ENCODE measurements around the gene EML4. TPM values are rescaled to one million over a fixed set of nuclear protein-coding genes. Genes with fewer than 3 reads are reported as not detected.
"Not testable (repeated sequence)": the region's sequence is repeated elsewhere in the genome, so short reads cannot be mapped to it uniquely, and the experiment has no call there.

EML4 gene
- total RNA-seq, 1 donor from 2014 or later: 32.9 TPM

GRCh38 chr2:42267530-42267929, 98.4 kb downstream of the EML4 start:
- Histone ChIP-seq H3K4me3 (ENCODE audit: low read length in 3 of 3) (no peak overlapping the region), H3K9me3 (ENCODE audit: control insufficient read depth in 3 of 3, low read length in 3 of 3) (no peaks in the 10 kb centered on the region), H3K27me3 (ENCODE audit: control insufficient read depth in 3 of 3, insufficient read depth in 3 of 3, low read length in 3 of 3) (no peaks in the 10 kb centered on the region), H3K36me3 (ENCODE audit: control insufficient read depth in 3 of 3, insufficient read depth in 3 of 3, low read length in 3 of 3) (no peaks in the 10 kb centered on the region), H3K4me1 (ENCODE audit: control insufficient read depth in 3 of 3, insufficient read depth in 3 of 3, low read length in 3 of 3) (no peaks in the 10 kb centered on the region), H3K9ac (ENCODE audit: low read depth in 1 of 3, low read length in 3 of 3) (no peak overlapping the region), H3K27ac (ENCODE audit: low read depth, low read length) (no peak overlapping the region)

- Histone ChIP-seq H3K36me3 (ENCODE audit: control insufficient read depth in 3 of 3, insufficient read depth in 3 of 3, low read length in 3 of 3) (no peaks in the 10 kb centered on the region), H3K27ac (ENCODE audit: low read depth, low read length) (no peak overlapping the region), H3K4me3 (ENCODE audit: low read length in 3 of 3) (no peak overlapping the region), H3K9ac (ENCODE audit: low read depth in 1 of 3, low read length in 3 of 3) (no peak overlapping the region), H3K4me1 (ENCODE audit: control insufficient read depth in 3 of 3, insufficient read depth in 3 of 3, low read length in 3 of 3) (no peaks in the 10 kb centered on the region), H3K9me3 (ENCODE audit: control insufficient read depth in 3 of 3, low read length in 3 of 3) (no peaks in the 10 kb centered on the region), H3K27me3 (ENCODE audit: control insufficient read depth in 3 of 3, insufficient read depth in 3 of 3, low read length in 3 of 3) (no peaks in the 10 kb centered on the region)
Measured at GRCh38 chr2:42268528-42269151, 99.5 kb downstream of the EML4 start.

- no peaks in the 10 kb centered on the region for H3K9me3 ChIP-seq (ENCODE audit: control insufficient read depth in 3 of 3, low read length in 3 of 3)
- no peak overlapping the region for H3K27ac ChIP-seq (ENCODE audit: low read depth, low read length)
Measured at GRCh38 chr2:42270757-42271156, 101.6 kb downstream of the EML4 start.

GRCh38 chr2:42271246-42271645, 102.1 kb downstream of the EML4 start:
- not testable (repeated sequence) for H3K4me1 ChIP-seq (ENCODE audit: control insufficient read depth in 3 of 3, insufficient read depth in 3 of 3, low read length in 3 of 3); H3K4me3 ChIP-seq (ENCODE audit: low read length in 3 of 3); H3K9ac ChIP-seq (ENCODE audit: low read depth in 1 of 3, low read length in 3 of 3); H3K36me3 ChIP-seq (ENCODE audit: control insufficient read depth in 3 of 3, insufficient read depth in 3 of 3, low read length in 3 of 3); H3K27ac ChIP-seq (ENCODE audit: low read depth, low read length); H3K9me3 ChIP-seq (ENCODE audit: control insufficient read depth in 3 of 3, low read length in 3 of 3); H3K27me3 ChIP-seq (ENCODE audit: control insufficient read depth in 3 of 3, insufficient read depth in 3 of 3, low read length in 3 of 3)

More at GRCh38 chr2:42270757-42271156, 101.6 kb downstream of the EML4 start:
- Histone ChIP-seq H3K36me3 (ENCODE audit: control insufficient read depth in 3 of 3, insufficient read depth in 3 of 3, low read length in 3 of 3) (no peaks in the 10 kb centered on the region), H3K4me3 (ENCODE audit: low read length in 3 of 3) (no peak overlapping the region), H3K27me3 (ENCODE audit: control insufficient read depth in 3 of 3, insufficient read depth in 3 of 3, low read length in 3 of 3) (no peaks in the 10 kb centered on the region), H3K4me1 (ENCODE audit: control insufficient read depth in 3 of 3, insufficient read depth in 3 of 3, low read length in 3 of 3) (no peaks in the 10 kb centered on the region), H3K9ac (ENCODE audit: low read depth in 1 of 3, low read length in 3 of 3) (no peak overlapping the region)

- Histone ChIP-seq H3K9ac (ENCODE audit: low read depth in 1 of 3, low read length in 3 of 3) (no peak overlapping the region), H3K27me3 (ENCODE audit: control insufficient read depth in 3 of 3, insufficient read depth in 3 of 3, low read length in 3 of 3) (no peaks in the 10 kb centered on the region), H3K4me1 (ENCODE audit: control insufficient read depth in 3 of 3, insufficient read depth in 3 of 3, low read length in 3 of 3) (no peaks in the 10 kb centered on the region), H3K36me3 (ENCODE audit: control insufficient read depth in 3 of 3, insufficient read depth in 3 of 3, low read length in 3 of 3) (no peaks in the 10 kb centered on the region), H3K27ac (ENCODE audit: low read depth, low read length) (no peak overlapping the region), H3K4me3 (ENCODE audit: low read length in 3 of 3) (no peak overlapping the region), H3K9me3 (ENCODE audit: control insufficient read depth in 3 of 3, low read length in 3 of 3) (no peaks in the 10 kb centered on the region)
Measured at GRCh38 chr2:42274863-42275262, 105.7 kb downstream of the EML4 start.

GRCh38 chr2:42281416-42282081, 112.4 kb downstream of the EML4 start:
- Histone ChIP-seq H3K9me3 (ENCODE audit: control insufficient read depth in 3 of 3, low read length in 3 of 3) (no peaks in the 10 kb centered on the region), H3K9ac (ENCODE audit: low read depth in 1 of 3, low read length in 3 of 3) (no peak overlapping the region), H3K27ac (ENCODE audit: low read depth, low read length) (no peak overlapping the region), H3K4me3 (ENCODE audit: low read length in 3 of 3) (no peak overlapping the region), H3K27me3 (ENCODE audit: control insufficient read depth in 3 of 3, insufficient read depth in 3 of 3, low read length in 3 of 3) (no peaks in the 10 kb centered on the region), H3K4me1 (ENCODE audit: control insufficient read depth in 3 of 3, insufficient read depth in 3 of 3, low read length in 3 of 3) (no peaks in the 10 kb centered on the region), H3K36me3 (ENCODE audit: control insufficient read depth in 3 of 3, insufficient read depth in 3 of 3, low read length in 3 of 3) (peaks cover 0 to 7% (median 4%) of the 10 kb centered on the region in 3 donors)

GRCh38 chr2:42284019-42284418, 114.9 kb downstream of the EML4 start:
- peaks cover 0 to 7% (median 4%) of the 10 kb centered on the region in 3 donors for H3K36me3 ChIP-seq (ENCODE audit: control insufficient read depth in 3 of 3, insufficient read depth in 3 of 3, low read length in 3 of 3)
- H3K27me3 ChIP-seq (ENCODE audit: control insufficient read depth in 3 of 3, insufficient read depth in 3 of 3, low read length in 3 of 3): no peaks in the 10 kb centered on the region
- no peak overlapping the region for H3K9ac ChIP-seq (ENCODE audit: low read depth in 1 of 3, low read length in 3 of 3)
- H3K27ac ChIP-seq (ENCODE audit: low read depth, low read length): no peak overlapping the region
- no peaks in the 10 kb centered on the region for H3K9me3 ChIP-seq (ENCODE audit: control insufficient read depth in 3 of 3, low read length in 3 of 3)
- no peaks in the 10 kb centered on the region for H3K4me1 ChIP-seq (ENCODE audit: control insufficient read depth in 3 of 3, insufficient read depth in 3 of 3, low read length in 3 of 3)
- no peak overlapping the region for H3K4me3 ChIP-seq (ENCODE audit: low read length in 3 of 3)

GRCh38 chr2:42286268-42286946, 117.3 kb downstream of the EML4 start:
- Histone ChIP-seq H3K27ac (ENCODE audit: low read depth, low read length) (no peak overlapping the region), H3K9ac (ENCODE audit: low read depth in 1 of 3, low read length in 3 of 3) (no peak overlapping the region), H3K27me3 (ENCODE audit: control insufficient read depth in 3 of 3, insufficient read depth in 3 of 3, low read length in 3 of 3) (no peaks in the 10 kb centered on the region), H3K4me3 (ENCODE audit: low read length in 3 of 3) (no peak overlapping the region), H3K4me1 (ENCODE audit: control insufficient read depth in 3 of 3, insufficient read depth in 3 of 3, low read length in 3 of 3) (no peaks in the 10 kb centered on the region), H3K36me3 (ENCODE audit: control insufficient read depth in 3 of 3, insufficient read depth in 3 of 3, low read length in 3 of 3) (peaks cover 0 to 11% (median 4%) of the 10 kb centered on the region in 3 donors), H3K9me3 (ENCODE audit: control insufficient read depth in 3 of 3, low read length in 3 of 3) (no peaks in the 10 kb centered on the region)

GRCh38 chr2:42288811-42289210, 119.7 kb downstream of the EML4 start:
- Histone ChIP-seq H3K4me3 (ENCODE audit: low read length in 3 of 3) (no peak overlapping the region), H3K36me3 (ENCODE audit: control insufficient read depth in 3 of 3, insufficient read depth in 3 of 3, low read length in 3 of 3) (peaks cover 0 to 11% (median 2%) of the 10 kb centered on the region in 3 donors), H3K9me3 (ENCODE audit: control insufficient read depth in 3 of 3, low read length in 3 of 3) (no peaks in the 10 kb centered on the region)

GRCh38 chr2:42289222-42289621, 120.1 kb downstream of the EML4 start:
- Histone ChIP-seq H3K4me3 (ENCODE audit: low read length in 3 of 3) (no peak overlapping the region), H3K27ac (ENCODE audit: low read depth, low read length) (no peak overlapping the region), H3K4me1 (ENCODE audit: control insufficient read depth in 3 of 3, insufficient read depth in 3 of 3, low read length in 3 of 3) (no peaks in the 10 kb centered on the region), H3K27me3 (ENCODE audit: control insufficient read depth in 3 of 3, insufficient read depth in 3 of 3, low read length in 3 of 3) (no peaks in the 10 kb centered on the region), H3K9ac (ENCODE audit: low read depth in 1 of 3, low read length in 3 of 3) (no peak overlapping the region), H3K9me3 (ENCODE audit: control insufficient read depth in 3 of 3, low read length in 3 of 3) (no peaks in the 10 kb centered on the region), H3K36me3 (ENCODE audit: control insufficient read depth in 3 of 3, insufficient read depth in 3 of 3, low read length in 3 of 3) (peaks cover 0 to 8% (median 2%) of the 10 kb centered on the region in 3 donors)

More at GRCh38 chr2:42288811-42289210, 119.7 kb downstream of the EML4 start:
- H3K27ac ChIP-seq (ENCODE audit: low read depth, low read length): no peak overlapping the region
- no peaks in the 10 kb centered on the region for H3K27me3 ChIP-seq (ENCODE audit: control insufficient read depth in 3 of 3, insufficient read depth in 3 of 3, low read length in 3 of 3)
- H3K4me1 ChIP-seq (ENCODE audit: control insufficient read depth in 3 of 3, insufficient read depth in 3 of 3, low read length in 3 of 3): no peaks in the 10 kb centered on the region
- H3K9ac ChIP-seq (ENCODE audit: low read depth in 1 of 3, low read length in 3 of 3): no peak overlapping the region
